A549 (cell line): ENCODE results near the gene GUK1.

ENCODE experiments used
- CHD4 ChIP-seq: fragments of 200-600 bp; sonication (generic); IDR thresholded peaks from 2 replicates; pipeline ENCODE4 v1.6.1; 2016; ENCODE audit warnings: antibody characterized with exemption, mild to moderate bottlenecking, borderline replicate concordance
- CTCF ChIP-seq: fragments of >200 bp; sonication (Bioruptor Twin); formaldehyde crosslinking; IDR thresholded peaks from 3 replicates; pipeline ENCODE4 v1.5.1; 2016
- HMGXB4 ChIP-seq: fragments of 250-450 bp; sonication (Bioruptor Pico); IDR thresholded peaks from 2 replicates; pipeline ENCODE4 v1.5.0; 2021; ENCODE audit warnings: mild to moderate bottlenecking, moderate library complexity, borderline replicate concordance
- MAZ ChIP-seq: fragments of 150-350 bp; IDR thresholded peaks from 2 replicates; pipeline ENCODE4 v1.6.1; 2014; ENCODE audit warnings: antibody characterized with exemption, low read depth, low read length, borderline replicate concordance
- MYC ChIP-seq: IDR thresholded peaks from 2 replicates; pipeline ENCODE4 v1.6.1; 2012; ENCODE audit warnings: mild to moderate bottlenecking, inconsistent platforms, low read length, improper control_type of control experiment, borderline replicate concordance
- PBX3 ChIP-seq: IDR thresholded peaks from 2 replicates; pipeline ENCODE4 v1.6.1; 2012
- POLR2A ChIP-seq: IDR thresholded peaks from 2 replicates; pipeline ENCODE4 v1.6.1; 2012; ENCODE audit warnings: mild to moderate bottlenecking, low read length
- POLR2AphosphoS2 ChIP-seq: conservative IDR thresholded peaks from 2 replicates; pipeline ENCODE4 v1.6.1; 2012; ENCODE audit warnings: low read length, improper control_type of control experiment, inconsistent platforms
- RAD21 ChIP-seq, 2 experiments: fragments of >200 bp in 1 of 2; sonication (Bioruptor Twin) in 1 of 2; formaldehyde crosslinking in 1 of 2; IDR thresholded peaks in 1 of 2; conservative IDR thresholded peaks in 1 of 2; 2 replicates in 1 of 2; 3 replicates in 1 of 2; pipeline ENCODE4 v1.6.1; 2012 to 2018; ENCODE audit warnings: inconsistent platforms in 1 of 2
- RCOR1 ChIP-seq: fragments of 150-350 bp; IDR thresholded peaks from 2 replicates; pipeline ENCODE4 v1.6.1; 2014; ENCODE audit warnings: antibody characterized with exemption, low read length, low read depth
- TF ChIP-seq, protein P1 (sequence below): IDR thresholded peaks from 2 replicates; pipeline ENCODE4 v1.6.1; 2012
- TF ChIP-seq, protein P2 (sequence below): fragments of 150-350 bp; IDR thresholded peaks from 2 replicates; pipeline ENCODE4 v1.6.1; 2014; ENCODE audit warnings: low read depth, mild to moderate bottlenecking, low read length

GRCh38 chr1:228158151-228159007 is 18.3 kb downstream of the GUK1 start:
- TF ChIP-seq MAZ: no peak
- TF ChIP-seq CTCF: no peak
- TF ChIP-seq, protein P1, sequence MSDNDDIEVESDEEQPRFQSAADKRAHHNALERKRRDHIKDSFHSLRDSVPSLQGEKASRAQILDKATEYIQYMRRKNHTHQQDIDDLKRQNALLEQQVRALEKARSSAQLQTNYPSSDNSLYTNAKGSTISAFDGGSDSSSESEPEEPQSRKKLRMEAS: no peak
- no peak for TF ChIP-seq POLR2A
- TF ChIP-seq RAD21 (conservative IDR thresholded peaks at IDR 0.05 in 1 of 2, IDR thresholded peaks at IDR 0.05 in 1 of 2): no peak
- no peak for TF ChIP-seq MYC
- no peak for TF ChIP-seq HMGXB4 (CRISPR knock-in tag)
- no peak for TF ChIP-seq POLR2AphosphoS2
- no peak for TF ChIP-seq PBX3
- no peak for TF ChIP-seq RCOR1
- no peak for TF ChIP-seq CHD4
- TF ChIP-seq, protein P2, sequence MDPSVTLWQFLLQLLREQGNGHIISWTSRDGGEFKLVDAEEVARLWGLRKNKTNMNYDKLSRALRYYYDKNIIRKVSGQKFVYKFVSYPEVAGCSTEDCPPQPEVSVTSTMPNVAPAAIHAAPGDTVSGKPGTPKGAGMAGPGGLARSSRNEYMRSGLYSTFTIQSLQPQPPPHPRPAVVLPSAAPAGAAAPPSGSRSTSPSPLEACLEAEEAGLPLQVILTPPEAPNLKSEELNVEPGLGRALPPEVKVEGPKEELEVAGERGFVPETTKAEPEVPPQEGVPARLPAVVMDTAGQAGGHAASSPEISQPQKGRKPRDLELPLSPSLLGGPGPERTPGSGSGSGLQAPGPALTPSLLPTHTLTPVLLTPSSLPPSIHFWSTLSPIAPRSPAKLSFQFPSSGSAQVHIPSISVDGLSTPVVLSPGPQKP: no peak
